GM20431 (cell line): Measurements from ENCODE around the gene CPED1.
"Not testable (repeated sequence)": the region's sequence is repeated elsewhere in the genome, so short reads cannot be mapped to it uniquely, and the experiment has no call there.

Source experiments
- in situ Hi-C: fragments of 300-500 bp; cut with MseI, MboI; formaldehyde crosslinking; loops from one replicate; pipeline ENCODE4 v1.15.0; 2020; ENCODE audit warnings: low sequenced_read_pairs; ENCODE audit not compliant: unreplicated experiment

Gene CPED1

DNA sequence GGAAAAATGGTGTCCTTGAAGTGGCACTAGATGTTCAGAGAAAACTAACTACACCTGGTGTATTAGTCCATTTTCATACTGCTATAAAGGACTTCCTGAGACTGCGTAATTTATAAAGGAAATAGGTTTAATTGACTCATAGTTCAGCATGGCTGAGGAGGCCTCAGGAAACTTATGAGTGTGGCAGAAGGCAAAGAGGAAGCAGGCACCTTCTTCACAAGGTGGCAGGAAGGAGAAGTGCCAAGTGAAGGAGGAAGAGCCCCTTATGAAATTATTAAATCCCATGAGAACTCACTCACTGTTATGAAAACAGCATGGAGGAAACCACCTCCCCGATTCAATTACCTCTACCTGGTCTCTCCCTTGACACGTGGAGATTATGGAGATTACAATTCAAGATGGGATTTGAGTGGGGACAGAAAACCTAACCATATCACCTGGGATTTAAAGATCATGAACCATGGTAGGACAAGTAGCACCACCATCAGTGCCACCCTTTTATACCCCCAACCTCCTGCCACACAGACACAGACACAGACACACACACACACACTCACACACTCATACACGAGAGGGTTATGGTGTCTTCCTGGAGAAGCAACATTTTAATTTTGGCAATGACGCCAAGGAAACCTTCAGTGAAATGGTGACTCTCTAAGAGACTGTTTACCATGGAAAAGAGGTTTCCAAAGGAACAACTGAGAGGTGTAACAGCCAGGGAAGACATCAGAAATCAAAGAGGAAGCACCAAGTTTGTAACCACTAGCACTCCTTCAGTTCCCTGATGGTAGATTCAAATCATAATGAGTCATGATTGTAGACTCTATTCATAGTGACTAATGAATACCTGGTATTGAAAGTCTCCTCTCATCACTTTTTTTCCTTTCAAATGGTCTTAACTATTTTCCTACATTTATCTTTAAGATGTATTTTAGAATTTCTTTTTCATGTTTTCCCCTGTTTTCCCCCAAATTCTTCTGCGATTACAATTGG, 298.5 kb downstream of the CPED1 start:
- in situ Hi-C loops, result no loop called here

DNA sequence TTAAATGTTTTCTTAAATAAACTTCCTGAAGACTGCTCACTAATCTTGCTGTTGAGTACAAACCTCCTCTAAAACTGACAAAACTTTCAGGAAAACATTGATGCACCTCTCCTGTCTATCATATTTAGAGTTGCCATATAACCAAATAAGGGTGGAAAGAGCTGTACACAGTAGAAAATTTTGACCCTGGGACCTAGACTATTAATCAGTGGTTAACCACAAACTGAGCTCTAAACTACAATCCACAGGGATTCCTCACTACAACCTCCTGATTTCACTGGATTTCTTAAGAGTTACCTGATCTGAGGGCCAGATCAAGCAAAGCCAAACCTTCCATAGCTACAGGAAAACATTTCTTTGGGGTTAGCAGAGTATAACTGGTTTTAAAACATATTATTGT, 300.4 kb downstream of the CPED1 start:
- in situ Hi-C loops, result no loop called here

DNA sequence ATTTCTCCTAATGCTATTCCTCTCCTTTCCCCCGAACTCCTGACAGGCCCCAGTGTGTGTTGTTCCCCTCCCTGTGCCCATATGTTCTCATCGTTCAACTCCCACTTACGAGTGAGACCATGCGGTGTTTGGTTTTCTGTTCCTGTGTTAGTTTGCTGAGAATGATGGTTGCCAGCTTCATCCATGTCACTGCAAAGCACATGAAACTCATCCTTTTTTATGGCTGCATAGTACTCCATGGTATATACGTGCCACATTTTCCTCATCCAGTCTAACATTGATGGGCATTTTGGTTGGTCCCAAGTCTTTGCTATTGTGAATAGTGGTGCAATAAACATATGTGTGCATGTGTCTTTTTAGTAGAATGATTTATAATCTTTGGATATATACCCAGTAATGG, 301.4 kb downstream of the CPED1 start:
- in situ Hi-C loops, result not testable (repeated sequence)

DNA sequence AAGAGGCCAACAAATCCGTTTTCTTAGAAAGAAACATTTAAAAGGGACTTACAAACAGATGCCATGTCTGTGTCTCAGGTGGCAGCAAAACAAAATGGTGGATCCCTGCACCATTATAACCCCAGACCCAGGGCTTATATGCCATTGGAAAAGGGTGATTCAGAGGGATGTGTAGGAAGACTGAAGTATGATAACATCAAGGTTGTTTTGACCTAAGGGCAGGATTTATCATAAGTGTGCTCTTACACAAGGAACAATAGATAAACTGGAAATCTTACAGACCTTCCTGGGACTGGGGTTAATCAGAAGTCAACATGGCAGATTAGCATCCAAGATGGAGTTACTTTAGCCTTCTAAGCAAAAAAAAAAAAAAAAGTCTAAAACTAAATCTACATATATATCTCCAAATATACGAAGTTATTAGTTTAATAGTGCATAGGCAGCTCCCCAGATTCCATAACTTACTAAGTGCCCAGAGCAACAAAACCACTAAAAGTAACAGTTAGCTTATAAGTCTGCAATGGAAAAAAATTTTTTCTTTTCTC, 306.0 kb downstream of the CPED1 start:
- in situ Hi-C loops, result no loop called here

DNA sequence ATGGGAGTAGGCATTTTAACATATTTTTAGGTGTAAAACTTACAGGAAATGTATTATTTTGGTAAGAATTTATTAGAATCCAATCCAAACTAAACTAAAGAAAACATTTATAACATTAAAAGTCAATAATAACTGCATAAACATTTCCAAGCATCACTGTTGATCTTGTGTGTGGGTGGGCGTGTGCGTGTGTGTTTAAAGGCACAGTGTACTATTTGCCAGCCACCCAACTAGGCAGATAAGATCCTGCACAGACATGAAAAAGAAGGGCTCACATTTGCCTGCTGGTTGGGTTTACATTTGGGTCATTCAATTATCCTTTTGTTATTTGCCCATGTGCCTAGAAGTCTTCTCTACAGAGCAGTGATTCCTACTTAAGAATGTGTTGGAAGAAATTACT, 309.3 kb downstream of the CPED1 start:
- in situ Hi-C loops, result no loop called here

DNA sequence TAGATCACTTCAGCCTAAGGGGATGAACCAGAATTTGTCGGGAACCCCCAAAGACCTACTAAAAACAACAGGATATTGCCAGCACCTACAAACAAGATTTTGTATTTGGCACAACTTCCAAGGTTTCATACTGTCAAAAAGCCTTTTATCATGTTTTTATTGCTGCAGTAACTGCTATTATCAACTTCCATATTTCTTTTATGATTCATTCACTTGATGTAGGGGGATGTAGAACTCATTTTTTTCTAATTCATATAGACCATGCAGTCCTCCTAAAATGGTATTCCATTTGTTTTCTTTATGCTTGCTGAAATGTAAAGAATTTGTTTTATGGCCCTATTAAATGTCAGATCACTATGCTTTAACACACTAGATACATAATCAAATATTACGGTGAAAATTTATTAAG, 310.3 kb downstream of the CPED1 start:
- in situ Hi-C loops, result no loop called here

DNA sequence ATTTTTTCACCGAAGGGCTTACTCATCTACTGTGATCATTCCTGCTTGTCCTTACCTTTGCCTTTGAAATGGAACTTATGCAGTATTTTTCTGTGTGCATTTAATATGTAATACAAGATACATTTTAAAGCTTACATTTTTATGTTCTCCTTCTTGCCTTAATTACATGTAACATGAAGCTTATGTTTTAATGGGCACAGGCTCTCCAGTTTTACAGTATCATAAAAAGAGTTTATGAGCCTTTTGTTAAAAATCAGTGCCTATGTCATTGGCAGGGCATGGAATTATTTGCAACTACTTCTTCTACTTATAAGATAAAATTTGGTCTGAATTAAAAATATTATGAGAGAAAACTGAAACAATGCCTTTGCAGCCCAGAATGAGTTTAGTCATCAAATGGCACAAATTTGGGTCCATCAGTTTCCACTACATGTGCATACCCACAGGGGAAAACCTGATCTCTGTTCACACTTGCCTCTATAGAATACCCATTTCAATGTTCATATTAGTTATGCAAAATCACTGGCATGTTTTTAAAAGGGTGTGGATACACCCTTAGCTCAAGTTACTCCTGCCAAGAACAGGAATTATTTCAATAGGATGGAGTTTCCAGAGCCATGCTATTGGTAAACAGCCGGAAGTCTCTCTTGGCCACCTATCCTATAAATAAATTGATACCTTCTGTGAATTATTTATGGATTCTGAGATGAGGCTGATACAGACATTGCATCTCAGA, 312.3 kb downstream of the CPED1 start:
- in situ Hi-C loops, result no loop called here

DNA sequence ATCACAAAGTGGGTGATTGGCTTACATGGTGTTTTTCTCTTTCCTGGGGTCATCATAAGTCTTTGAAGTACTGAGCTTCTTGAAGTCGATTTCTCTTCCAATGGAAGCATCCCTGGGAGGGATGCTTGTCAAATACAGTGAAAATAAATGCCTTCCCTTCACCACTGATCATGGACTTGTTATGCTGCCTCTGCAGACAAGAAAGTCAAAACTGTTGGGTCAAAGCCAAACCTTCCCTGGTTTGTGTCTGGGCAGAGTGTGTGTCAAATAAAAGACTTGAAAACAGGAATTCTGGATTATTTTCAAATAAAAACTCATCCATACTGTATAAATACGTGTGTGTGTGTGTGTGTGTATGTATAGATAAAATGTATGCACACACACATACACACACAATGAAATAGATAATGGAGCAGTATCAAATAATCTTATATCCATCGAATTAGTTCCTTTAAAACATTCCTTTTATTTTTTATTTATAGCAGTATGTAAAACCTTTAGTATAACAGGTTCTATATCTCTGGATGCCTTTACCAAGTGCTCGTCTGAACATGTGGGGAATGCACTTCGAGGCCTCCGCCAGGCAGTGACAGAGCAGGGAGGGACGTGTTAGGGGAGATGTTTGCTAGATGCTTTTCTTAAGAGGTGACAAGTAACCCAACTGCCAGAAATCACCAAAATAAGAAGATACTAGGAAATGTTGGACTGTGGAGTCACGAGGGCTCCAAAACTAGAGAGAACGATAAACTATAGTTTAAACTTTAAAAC, 313.1 kb downstream of the CPED1 start:
- in situ Hi-C loops, result no loop called here

DNA sequence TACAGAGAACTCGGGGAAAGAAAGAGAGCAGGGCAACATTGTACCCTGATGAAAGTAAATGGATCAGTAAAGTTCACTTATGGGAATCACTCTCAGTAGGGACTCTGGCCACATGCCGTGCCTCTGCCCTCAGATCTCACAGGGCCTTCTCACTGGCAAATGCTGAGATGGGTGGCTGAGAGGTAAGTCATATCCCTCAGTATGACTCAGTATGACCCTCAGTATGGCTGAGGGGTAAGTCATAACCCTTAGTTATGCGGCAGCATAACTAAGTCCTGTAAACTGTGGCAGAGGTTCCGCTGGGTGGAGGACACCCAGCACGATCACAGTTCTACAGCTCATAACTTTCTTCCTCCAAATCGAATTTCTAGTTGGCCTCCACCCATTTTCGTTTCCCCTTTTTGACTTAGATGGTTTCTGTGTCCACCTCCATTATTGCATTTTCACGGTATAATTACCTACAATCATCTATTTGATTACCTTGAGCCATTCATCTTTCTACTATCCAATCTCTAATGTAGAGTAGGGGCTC, 313.8 kb downstream of the CPED1 start:
- in situ Hi-C loops, result no loop called here

DNA sequence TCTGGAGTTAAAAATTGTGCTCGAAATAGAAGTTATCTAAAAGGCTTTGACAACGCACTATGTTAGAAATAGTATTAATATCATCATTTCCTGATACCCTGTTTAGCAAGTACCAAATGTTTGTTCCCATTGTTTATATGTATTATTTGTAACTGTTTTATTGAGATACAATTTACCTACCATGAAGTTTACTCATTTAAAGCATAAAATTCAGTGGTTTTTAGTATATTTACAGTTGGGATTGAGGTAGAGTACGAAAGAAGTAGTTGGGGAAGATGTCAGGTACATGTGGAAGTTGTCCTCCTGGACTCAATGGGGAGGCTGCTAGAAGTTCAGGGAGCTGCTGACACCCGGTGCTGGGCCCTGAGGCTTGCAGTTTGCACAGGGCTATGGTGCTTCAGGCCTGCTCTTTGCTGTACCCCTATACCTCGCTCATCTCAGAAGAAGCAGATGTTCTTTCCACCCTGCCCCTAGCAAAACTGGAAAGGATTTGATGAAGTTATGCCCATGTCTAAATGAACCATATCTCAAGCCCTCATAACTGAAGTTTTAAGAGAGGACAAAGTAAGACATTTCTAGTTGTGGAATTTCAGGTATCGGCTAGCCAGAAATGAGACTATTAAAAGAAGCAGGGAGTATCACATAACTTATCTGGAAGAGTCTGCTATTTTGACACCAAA, 315.1 kb downstream of the CPED1 start:
- in situ Hi-C loops, result no loop called here

DNA sequence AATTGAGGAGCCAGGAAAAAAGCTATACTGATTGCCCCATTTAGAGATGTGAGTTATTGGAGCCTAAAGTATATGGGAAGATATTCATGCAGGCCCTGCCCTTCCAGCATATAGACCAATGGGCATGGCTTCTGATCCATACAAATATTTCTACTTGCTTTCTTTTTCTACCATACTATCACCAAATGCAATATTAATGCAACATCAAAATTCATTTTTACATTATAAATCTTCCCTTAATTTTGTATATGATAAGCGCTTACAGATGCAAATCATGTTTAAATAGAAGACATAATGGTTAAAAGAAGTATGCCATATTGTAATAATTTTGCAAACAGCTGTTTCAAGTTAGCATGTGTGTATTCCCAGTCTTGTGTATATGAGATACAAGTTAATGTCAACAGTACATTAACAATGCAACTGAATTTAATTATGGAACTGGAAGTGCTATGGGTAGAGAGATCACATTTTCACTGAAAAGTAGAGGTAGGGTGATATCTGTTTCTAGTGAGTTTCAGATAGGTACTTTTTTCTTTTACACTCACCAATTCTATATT, 315.7 kb downstream of the CPED1 start:
- in situ Hi-C loops, result no loop called here

DNA sequence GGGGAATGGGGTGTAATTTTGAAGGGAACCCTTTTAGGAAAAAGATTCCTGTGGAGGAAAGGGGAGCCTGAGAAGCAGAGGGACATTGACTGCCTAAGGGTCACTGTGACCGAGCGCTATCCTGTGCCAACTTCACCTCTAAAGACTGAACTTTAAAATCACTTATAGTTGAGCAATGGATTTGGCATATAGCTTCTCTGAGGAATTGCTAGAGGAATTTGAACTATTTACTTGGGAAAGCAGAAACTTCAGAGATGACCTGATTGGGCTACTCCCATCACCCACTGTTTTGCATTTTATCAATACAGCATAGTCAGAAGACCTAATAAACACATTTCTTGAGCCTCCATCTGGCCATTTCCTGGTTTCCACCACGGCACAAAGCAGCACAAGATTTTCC, 316.6 kb downstream of the CPED1 start:
- in situ Hi-C loops, result no loop called here

DNA sequence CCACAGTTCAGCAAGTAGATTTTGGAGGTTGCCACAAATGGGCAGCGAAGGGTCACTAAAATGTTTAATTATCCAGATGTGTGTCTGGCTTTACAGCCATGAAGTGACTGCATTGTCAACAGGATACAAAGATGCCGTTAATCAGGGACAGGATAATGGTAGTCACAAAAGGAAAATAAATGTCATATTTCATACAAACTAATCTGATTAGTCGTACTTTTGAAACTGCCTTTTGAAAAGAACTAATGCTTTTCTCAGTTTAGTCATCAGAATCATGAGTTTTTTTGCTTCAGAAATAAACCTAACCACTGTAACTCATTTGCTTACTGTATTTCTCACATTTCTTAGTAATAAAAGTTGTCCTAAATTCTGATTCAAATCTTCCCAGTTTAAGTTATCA, 318.1 kb downstream of the CPED1 start:
- in situ Hi-C loops, result no loop called here

DNA sequence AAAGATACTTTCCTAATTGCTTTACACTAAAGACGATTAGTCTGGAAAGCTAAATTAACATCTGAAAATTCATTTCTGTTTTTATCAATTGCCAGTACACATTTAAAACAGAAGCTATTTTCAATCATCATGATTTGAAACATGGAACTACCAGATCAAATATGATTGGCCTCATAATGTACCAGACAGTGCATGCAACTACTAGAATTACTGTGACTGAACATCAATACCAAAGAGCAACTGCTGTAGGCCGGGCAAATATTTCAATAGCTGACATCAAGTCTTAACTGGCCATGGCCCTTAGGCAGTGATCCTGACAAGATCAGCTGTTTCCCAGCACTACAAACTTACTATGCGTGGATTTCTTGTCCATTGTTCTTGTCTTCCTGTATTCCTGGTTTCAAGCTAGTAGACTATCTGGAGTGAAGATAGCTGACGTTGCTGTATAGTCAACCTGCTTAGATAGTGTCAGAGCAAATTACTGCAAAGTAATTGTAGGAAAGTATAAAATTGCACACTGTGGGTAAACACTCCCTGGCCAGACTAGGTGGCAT, 318.6 kb downstream of the CPED1 start:
- in situ Hi-C loops, result no loop called here

DNA sequence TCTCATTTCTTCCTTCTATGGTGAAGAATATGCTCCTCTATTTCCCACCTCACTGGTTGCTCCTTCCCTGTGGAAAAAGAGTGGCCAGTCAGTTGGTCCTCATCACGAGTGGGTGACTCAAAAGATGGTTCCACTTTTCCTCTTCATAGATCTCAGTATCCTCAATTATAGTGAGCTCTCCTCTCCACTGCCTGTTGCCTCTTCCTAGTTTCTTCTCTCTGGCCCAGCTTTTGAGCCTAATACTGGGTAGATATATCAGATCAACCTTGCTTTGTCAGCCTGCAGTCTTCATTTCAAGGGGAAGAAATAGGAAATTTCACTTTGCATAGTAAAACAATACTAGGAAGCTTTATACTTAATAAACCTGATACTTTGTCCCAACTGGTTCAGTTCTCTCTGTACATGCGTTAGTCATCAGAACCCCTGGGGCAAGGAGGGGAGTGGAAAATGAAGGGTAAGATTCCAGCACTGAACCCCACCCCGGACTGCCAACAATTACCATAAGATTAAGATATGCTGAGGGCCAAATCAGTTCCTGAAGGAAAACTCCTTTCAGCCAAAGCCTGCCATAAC, 324.8 kb downstream of the CPED1 start:
- in situ Hi-C loops, result no loop called here

DNA sequence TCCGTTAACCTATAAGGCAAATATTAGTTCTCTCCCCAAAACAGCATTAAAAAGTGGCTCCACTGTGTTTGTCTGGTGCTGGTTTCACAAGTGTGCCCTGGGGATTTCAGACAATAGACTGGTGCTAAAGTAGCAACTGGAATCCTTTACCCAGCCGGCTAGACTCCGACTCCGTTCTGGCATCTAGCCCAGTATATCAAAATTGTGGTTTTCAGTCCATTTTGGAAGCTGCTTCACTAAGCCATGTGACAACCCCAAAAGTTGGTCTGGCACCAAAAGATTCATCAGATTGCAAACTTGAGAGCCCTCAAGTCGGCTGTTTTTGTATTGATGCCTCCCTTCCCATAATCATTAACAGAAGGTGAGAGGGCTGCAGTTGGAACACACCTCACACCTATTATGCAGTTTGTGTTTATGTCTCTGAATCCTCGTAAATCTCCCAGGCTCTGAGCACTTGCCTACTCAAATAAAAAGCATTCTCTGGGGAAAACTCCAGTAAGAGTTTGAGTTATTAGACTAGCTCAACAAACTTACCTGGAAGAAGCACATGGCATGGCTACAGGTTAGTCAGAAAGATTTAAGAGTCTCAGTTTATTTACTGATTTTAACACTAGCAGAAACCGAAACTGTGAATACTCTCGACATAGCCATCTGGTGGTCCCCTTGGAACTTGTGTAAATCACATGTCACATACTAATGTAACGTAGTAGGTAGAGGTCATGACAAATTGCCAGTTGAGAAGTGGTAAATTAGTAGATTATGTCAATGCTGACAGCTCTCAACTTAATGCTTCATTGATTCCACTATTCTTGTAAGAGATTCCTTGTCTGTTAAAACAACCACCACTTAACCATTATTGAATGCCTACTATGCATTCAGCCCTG, 325.5 kb downstream of the CPED1 start:
- in situ Hi-C loops, result no loop called here

DNA sequence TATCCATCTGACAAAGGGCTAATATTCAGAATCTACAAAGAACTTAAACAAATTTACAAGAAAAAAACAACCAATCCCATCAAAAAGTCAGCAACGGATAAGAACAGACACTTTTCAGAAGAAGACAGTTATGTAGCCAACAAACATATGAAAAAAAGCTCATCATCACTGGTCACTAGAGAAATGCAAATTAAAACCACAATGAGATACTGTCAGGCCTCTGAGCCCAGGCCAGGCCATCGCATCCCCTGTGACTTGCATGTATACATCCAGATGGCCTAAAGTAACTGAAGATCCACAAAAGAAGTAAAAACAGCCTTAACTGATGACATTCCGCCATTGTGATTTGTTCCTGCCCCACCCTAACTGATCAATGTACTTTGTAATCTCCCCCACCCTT, 326.7 kb downstream of the CPED1 start:
- in situ Hi-C loops, result not testable (repeated sequence)

DNA sequence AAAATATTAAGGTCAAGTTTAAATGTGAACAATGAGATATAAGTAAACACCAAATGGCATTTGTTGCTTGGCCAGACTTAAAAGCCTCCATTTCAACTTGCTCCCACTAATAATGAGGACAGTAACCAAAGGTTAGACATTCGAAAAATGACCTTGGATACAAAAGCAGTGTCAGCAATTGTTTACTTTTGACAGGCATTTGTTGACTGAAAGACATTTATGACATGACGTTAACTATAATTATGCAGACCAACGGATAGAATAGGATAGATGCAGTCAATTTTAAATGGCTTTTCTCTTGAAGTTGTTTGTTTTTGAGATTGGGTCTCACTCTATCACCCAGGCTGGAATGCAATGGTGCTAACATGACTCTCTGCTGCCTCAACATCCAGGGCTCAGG, 333.9 kb downstream of the CPED1 start:
- in situ Hi-C loops, result no loop called here
